Liver (tissue), 9 donors: ENCODE data around the gene FRMPD1. TPM values are rescaled to one million over a fixed set of nuclear protein-coding genes. Genes with fewer than 3 reads are reported as not detected.

Experiments used
- DNase-seq: peaks from one replicate; pipeline ENCODE4 v3.0.0-alpha.2; 2017; ENCODE audit warnings: low spot score
- H3K27ac ChIP-seq, 2 donors: one replicate each; pipeline ENCODE4 v1.7.0; 2013; ENCODE audit warnings: inconsistent platforms in 2 of 2, low read length in 2 of 2, control low read depth in 1 of 2, low read depth in 1 of 2, mild to moderate bottlenecking in 1 of 2
- H3K27me3 ChIP-seq, 4 donors: one replicate each; pipeline versions ENCODE4 v1.6.1 to v1.7.0; 2013; ENCODE audit warnings: low read length in 3 of 4, inconsistent platforms in 1 of 4, mild to moderate bottlenecking in 1 of 4, moderate library complexity in 1 of 4; ENCODE audit not compliant: control insufficient read depth in 4 of 4, insufficient read depth in 4 of 4
- H3K36me3 ChIP-seq, 4 donors: one replicate each; pipeline versions ENCODE4 v1.6.1 to v1.7.0; 2013; ENCODE audit warnings: low read length in 3 of 4, mild to moderate bottlenecking in 3 of 4, low read depth in 1 of 4, moderate library complexity in 1 of 4; ENCODE audit not compliant: control insufficient read depth in 4 of 4, insufficient read depth in 3 of 4
- H3K4me1 ChIP-seq, 4 donors: one replicate each; pipeline versions ENCODE4 v1.6.1 to v1.7.0; 2013; ENCODE audit warnings: low read length in 3 of 4, mild to moderate bottlenecking in 3 of 4, moderate library complexity in 1 of 4; ENCODE audit not compliant: control insufficient read depth in 4 of 4, insufficient read depth in 4 of 4
- H3K4me3 ChIP-seq, 3 donors: one replicate each; pipeline versions ENCODE4 v1.6.1 to v1.7.0; 2013; ENCODE audit warnings: low read length in 3 of 3, control low read depth in 1 of 3, low read depth in 1 of 3, mild to moderate bottlenecking in 1 of 3
- H3K9ac ChIP-seq, 2 donors: one replicate each; pipeline ENCODE4 v1.7.0; 2013; ENCODE audit warnings: low read length in 2 of 2, mild to moderate bottlenecking in 2 of 2, moderate library complexity in 2 of 2, control low read depth in 1 of 2, low read depth in 1 of 2
- H3K9me3 ChIP-seq, 4 donors: one replicate each; pipeline versions ENCODE4 v1.6.1 to v1.7.0; 2013; ENCODE audit warnings: low read length in 3 of 4; ENCODE audit not compliant: control insufficient read depth in 4 of 4
- FOXA1 ChIP-seq: IDR thresholded peaks from 2 replicates; pipeline ENCODE4 v1.6.1; 2016; ENCODE audit warnings: antibody characterized with exemption
- FOXA2 ChIP-seq: IDR thresholded peaks from 2 replicates; pipeline ENCODE4 v1.6.1; 2016; ENCODE audit warnings: antibody characterized with exemption
- HNF4A ChIP-seq, 2 donors: conservative IDR thresholded peaks; 2 replicates each; pipeline ENCODE4 v1.6.1; 2016; ENCODE audit warnings: antibody characterized with exemption in 2 of 2, mild to moderate bottlenecking in 2 of 2
- HNF4G ChIP-seq: IDR thresholded peaks from 2 replicates; pipeline ENCODE4 v1.6.1; 2016; ENCODE audit warnings: antibody characterized with exemption
- JUND ChIP-seq, 2 donors: IDR thresholded peaks; 2 replicates each; pipeline ENCODE4 v1.6.1; 2016; ENCODE audit warnings: antibody characterized with exemption in 2 of 2
- NR2F2 ChIP-seq: IDR thresholded peaks from 2 replicates; pipeline ENCODE4 v1.6.1; 2016; ENCODE audit warnings: antibody characterized with exemption
- RAD21 ChIP-seq, 2 donors: IDR thresholded peaks; 2 replicates each; pipeline ENCODE4 v1.6.1; 2016; ENCODE audit warnings: antibody characterized with exemption in 2 of 2, mild to moderate bottlenecking in 2 of 2
- RXRA ChIP-seq, 2 donors: IDR thresholded peaks; 2 replicates each; pipeline ENCODE4 v1.6.1; 2017 to 2018; ENCODE audit warnings: antibody characterized with exemption in 2 of 2, mild to moderate bottlenecking in 1 of 2
- TAF1 ChIP-seq: conservative IDR thresholded peaks from 2 replicates; pipeline ENCODE4 v1.6.1; 2016; ENCODE audit warnings: antibody characterized with exemption, mild to moderate bottlenecking
- YY1 ChIP-seq: IDR thresholded peaks from 2 replicates; pipeline ENCODE4 v1.6.1; 2016; ENCODE audit warnings: antibody characterized with exemption, mild to moderate bottlenecking
- WGBS: extraction: QIAGEN DNeasy Blood & Tissue Kit; methylation state at CpG from one replicate; pipeline ENCODE4 v1.1.7; 2013; 5-methylcytosine and 5-hydroxymethylcytosine counted together
- polyA plus RNA-seq, 2 donors: library from polyadenylated mRNA; stranded (reverse) in 1 of 2; unstranded in 1 of 2; fragments of 200-250 nt in 1 of 2; fragments of >200 nt in 1 of 2; fragmentation: Nextera tagmentation in 1 of 2; extraction: Ambion mirVana in 1 of 2; gene quantifications; one replicate each; pipeline versions ENCODE4 v1.2.1 to v1.2.3, GENCODE V29; 2013 to 2015
- total RNA-seq, 2 donors: library from RNA; depleted of rRNA; stranded (reverse); fragments of >200 nt; gene quantifications; one replicate each; pipeline ENCODE4 v1.2.3, GENCODE V29; 2014
- TF ChIP-seq, protein P1 (sequence below): IDR thresholded peaks from 2 replicates; pipeline ENCODE4 v1.6.1; 2016; ENCODE audit warnings: antibody characterized with exemption
- TF ChIP-seq, protein P2 (sequence below): IDR thresholded peaks from 2 replicates; pipeline ENCODE4 v1.6.1; 2016; ENCODE audit warnings: antibody characterized with exemption
- TF ChIP-seq, protein P3 (sequence below): fragments of 150-350 bp; IDR thresholded peaks from 2 replicates; pipeline ENCODE4 v1.5.1; 2017; ENCODE audit warnings: improper control_type of control experiment, low read depth, low read length; ENCODE audit not compliant: missing input control
- TF ChIP-seq, protein P4 (sequence below): IDR thresholded peaks from 2 replicates; pipeline ENCODE4 v1.6.1; 2016; ENCODE audit warnings: antibody characterized with exemption, mild to moderate bottlenecking
- donor health status: healthy.
- donor health status: healthy.
- donor health status: healthy.
- donor health status: healthy.
- donor health status: healthy.

FRMPD1 gene
- total and polyA plus RNA-seq, 4 donors = 0.06 to 1.8 (median 0.17) TPM

DNA sequence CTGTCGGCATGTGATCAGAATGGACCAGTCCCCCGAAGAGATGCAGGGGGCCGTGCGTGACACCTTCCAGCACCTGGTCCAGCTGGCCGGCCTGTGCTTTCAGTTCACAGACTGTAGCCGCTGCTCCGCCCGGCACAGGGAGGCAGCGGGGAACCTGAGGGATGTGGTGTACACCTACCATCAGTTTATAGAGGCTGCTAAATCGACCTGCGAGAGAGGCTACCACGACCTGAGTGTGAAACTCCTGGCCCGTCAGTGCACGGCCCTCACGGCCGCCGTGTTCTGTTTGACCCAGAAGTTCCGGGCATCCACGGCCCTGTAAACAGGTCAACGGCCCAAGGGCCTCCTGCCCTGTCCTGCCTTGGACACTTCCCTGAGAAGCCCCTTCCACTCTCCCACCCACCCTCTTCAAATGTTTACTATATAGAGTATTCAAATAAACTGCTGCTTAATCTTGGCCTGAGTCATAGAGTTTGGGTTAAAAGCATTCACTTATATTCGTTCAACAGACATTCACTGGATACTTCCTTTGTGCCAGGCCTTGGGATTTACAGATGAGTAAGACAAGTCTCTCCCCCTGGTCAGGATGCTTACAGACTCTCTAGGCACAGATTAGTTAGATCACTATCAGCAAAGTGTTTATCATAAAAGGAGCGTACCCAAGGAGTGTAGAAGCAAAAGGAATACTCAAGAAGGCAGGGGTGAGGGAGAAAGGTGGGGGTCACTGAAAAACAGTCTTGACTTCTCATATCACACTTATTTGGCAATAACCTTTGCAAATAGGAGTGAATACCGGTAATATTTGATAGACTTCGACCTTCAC, 95.9 kb downstream of the FRMPD1 start:
- H3K36me3 ChIP-seq = no peaks in the 10 kb centered on the region
- WGBS = 73% methylated on average over 24 of the region's 24 CpGs
- no peak for TF ChIP-seq FOXA1
- no peaks in the 10 kb centered on the region for H3K27me3 ChIP-seq
- no peaks in the 10 kb centered on the region for H3K9me3 ChIP-seq
- DNase-seq = no peak
- no peak overlapping the region for H3K9ac ChIP-seq
- no peaks in the 10 kb centered on the region for H3K4me1 ChIP-seq
- no peak overlapping the region for H3K27ac ChIP-seq
- no peak overlapping the region for H3K4me3 ChIP-seq

DNA sequence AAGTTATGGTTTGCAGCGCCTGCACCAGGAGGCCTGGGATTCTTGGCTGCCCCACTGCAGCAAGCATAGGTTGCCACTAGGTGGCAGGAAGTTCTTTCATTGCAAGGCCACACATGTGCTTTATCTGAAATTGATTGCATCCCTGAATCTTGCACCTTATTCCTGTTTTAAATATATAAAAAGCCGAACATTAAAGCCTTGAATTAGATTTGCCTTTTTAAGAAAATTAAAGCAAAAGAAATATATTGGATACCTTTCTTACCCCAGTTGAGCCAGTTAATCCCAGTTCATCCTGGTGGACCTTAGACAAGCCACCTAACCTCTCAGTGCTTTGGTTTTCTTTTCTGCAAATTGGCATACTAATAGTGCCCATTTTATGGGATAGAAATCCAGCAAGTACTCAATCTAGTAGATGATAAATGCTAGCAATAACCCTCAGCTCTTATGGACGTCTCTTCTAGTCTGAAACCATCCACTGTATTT, 96.6 kb downstream of the FRMPD1 start:
- 27% methylated on average over 3 of the region's 3 CpGs for WGBS
- TF ChIP-seq RAD21 (IDR thresholded peaks at IDR 0.05) (peak; percentile 90 to 91), FOXA1 (no peak), HNF4G (no peak), HNF4A (conservative IDR thresholded peaks at IDR 0.05) (peak in 1 of 2 donors; percentile 11), TAF1 (no peak), YY1 (no peak), FOXA2 (no peak), JUND (IDR thresholded peaks at IDR 0.05) (no peak), NR2F2 (no peak), RXRA (IDR thresholded peaks at IDR 0.05) (no peak)
- TF ChIP-seq, protein P1, sequence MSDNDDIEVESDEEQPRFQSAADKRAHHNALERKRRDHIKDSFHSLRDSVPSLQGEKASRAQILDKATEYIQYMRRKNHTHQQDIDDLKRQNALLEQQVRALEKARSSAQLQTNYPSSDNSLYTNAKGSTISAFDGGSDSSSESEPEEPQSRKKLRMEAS = peak; percentile 64
- TF ChIP-seq, protein P2, sequence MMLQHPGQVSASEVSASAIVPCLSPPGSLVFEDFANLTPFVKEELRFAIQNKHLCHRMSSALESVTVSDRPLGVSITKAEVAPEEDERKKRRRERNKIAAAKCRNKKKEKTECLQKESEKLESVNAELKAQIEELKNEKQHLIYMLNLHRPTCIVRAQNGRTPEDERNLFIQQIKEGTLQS = no peak
- TF ChIP-seq, protein P3, sequence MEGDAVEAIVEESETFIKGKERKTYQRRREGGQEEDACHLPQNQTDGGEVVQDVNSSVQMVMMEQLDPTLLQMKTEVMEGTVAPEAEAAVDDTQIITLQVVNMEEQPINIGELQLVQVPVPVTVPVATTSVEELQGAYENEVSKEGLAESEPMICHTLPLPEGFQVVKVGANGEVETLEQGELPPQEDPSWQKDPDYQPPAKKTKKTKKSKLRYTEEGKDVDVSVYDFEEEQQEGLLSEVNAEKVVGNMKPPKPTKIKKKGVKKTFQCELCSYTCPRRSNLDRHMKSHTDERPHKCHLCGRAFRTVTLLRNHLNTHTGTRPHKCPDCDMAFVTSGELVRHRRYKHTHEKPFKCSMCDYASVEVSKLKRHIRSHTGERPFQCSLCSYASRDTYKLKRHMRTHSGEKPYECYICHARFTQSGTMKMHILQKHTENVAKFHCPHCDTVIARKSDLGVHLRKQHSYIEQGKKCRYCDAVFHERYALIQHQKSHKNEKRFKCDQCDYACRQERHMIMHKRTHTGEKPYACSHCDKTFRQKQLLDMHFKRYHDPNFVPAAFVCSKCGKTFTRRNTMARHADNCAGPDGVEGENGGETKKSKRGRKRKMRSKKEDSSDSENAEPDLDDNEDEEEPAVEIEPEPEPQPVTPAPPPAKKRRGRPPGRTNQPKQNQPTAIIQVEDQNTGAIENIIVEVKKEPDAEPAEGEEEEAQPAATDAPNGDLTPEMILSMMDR = peak; percentile 90
- Histone ChIP-seq H3K36me3 (no peaks in the 10 kb centered on the region), H3K9me3 (no peaks in the 10 kb centered on the region), H3K9ac (no peak overlapping the region), H3K4me1 (no peaks in the 10 kb centered on the region), H3K27me3 (no peaks in the 10 kb centered on the region), H3K27ac (no peak overlapping the region), H3K4me3 (no peak overlapping the region)
- DNase-seq = peak; percentile 69

DNA sequence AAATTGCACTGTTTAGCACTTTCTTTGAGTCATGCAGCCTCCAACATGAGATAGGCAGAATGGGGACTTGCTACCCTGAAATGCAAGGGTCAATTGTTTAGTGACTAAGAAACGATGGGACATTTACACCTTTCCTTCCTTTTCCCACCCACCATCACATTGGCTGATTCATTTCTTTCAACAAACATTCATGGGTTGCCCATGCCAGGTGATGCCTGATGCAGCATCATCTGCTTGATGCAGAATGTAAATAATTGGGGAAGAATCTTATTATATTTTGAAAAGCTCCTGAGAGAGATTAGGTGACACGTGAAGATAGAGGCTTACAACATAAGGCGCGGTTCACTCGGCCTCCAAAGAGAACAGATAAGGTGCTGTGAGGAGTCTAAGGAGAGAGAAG, 98.4 kb downstream of the FRMPD1 start:
- no peaks in the 10 kb centered on the region for H3K27me3 ChIP-seq
- no peak for DNase-seq
- no peak overlapping the region for H3K27ac ChIP-seq
- TF ChIP-seq YY1 (no peak), RAD21 (IDR thresholded peaks at IDR 0.05) (no peak), HNF4G (no peak), FOXA1 (no peak), JUND (IDR thresholded peaks at IDR 0.05) (no peak), FOXA2 (no peak), NR2F2 (no peak), HNF4A (conservative IDR thresholded peaks at IDR 0.05) (no peak), RXRA (IDR thresholded peaks at IDR 0.05) (no peak)
- TF ChIP-seq, protein P4, sequence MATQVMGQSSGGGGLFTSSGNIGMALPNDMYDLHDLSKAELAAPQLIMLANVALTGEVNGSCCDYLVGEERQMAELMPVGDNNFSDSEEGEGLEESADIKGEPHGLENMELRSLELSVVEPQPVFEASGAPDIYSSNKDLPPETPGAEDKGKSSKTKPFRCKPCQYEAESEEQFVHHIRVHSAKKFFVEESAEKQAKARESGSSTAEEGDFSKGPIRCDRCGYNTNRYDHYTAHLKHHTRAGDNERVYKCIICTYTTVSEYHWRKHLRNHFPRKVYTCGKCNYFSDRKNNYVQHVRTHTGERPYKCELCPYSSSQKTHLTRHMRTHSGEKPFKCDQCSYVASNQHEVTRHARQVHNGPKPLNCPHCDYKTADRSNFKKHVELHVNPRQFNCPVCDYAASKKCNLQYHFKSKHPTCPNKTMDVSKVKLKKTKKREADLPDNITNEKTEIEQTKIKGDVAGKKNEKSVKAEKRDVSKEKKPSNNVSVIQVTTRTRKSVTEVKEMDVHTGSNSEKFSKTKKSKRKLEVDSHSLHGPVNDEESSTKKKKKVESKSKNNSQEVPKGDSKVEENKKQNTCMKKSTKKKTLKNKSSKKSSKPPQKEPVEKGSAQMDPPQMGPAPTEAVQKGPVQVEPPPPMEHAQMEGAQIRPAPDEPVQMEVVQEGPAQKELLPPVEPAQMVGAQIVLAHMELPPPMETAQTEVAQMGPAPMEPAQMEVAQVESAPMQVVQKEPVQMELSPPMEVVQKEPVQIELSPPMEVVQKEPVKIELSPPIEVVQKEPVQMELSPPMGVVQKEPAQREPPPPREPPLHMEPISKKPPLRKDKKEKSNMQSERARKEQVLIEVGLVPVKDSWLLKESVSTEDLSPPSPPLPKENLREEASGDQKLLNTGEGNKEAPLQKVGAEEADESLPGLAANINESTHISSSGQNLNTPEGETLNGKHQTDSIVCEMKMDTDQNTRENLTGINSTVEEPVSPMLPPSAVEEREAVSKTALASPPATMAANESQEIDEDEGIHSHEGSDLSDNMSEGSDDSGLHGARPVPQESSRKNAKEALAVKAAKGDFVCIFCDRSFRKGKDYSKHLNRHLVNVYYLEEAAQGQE = no peak
- TF ChIP-seq, protein P3 = no peak
- TF ChIP-seq, protein P1 = no peak
- H3K9ac ChIP-seq = no peak overlapping the region
- H3K4me3 ChIP-seq = no peak overlapping the region
- H3K9me3 ChIP-seq = no peaks in the 10 kb centered on the region
- 71% methylated on average over 5 of the region's 5 CpGs for whole genome bisulfite sequencing
- no peaks in the 10 kb centered on the region for H3K36me3 ChIP-seq
- H3K4me1 ChIP-seq = peaks cover 0 to 8% (median 1%) of the 10 kb centered on the region in 4 donors
